ENCODE data around the gene TENT4B.

Gene TENT4B

DNA sequence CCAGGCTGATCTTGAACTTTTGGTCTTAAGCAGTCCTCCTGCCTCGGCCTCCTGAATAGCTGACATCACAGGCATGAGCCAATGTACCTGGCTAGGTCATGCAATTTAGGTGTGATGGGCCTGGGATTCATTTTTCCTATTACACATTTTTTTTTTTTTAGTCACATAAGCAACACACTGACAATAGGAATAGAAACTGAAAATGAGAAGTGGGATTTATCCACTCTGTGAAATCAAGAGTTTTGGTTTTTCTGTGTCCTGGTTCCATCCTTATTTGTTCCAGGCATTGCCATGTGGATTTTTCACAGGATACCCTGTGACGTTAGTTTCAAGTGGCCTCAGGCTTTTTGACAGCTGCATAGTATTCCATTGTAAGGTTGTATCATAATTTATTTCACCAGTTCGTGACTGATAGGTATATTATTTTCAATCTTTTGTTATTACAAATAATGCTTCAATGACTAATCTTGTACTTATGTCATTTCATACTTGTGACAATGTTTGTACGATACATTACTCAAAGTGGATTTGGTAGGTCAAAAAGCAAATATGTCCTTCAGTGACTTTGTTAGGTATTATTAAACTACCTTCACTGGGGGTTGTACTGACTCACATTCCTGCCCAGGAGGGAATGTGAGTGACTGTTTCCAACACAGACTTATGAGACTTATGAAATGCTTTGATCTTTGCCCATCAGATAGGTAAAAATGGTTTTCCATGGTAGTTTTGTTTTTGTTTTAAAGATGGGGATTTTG is 123.9 kb downstream of the TENT4B start:
- no peak for DNase-seq

DNA sequence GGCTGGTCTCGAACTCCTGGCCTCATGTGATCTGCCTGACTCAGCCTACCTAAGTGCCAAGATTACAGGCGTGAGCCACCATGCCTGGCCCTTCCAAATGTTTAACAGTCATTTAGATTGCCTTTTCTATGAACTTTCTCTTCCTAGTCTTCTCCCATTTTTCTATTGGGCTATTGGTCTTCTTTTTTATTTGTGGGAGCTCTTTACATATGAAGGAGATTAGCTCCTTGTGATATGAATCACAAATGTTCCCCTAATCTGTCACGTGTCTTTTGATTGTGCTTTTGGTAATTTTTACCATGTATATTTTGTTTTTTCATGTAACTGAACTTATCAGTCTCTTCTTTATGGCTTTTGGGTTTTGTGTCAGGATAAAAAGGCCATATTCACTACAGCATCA is 125.1 kb downstream of the TENT4B start:
- Histone ChIP-seq H3K36me3 (no peaks in the 10 kb centered on the region), H3K27me3 (no peaks in the 10 kb centered on the region), H3K4me1 (no peaks in the 10 kb centered on the region), H3K9me3 (no peaks in the 10 kb centered on the region), H3K4me3 (ENCODE audit: low read depth, low read length) (no peak overlapping the region)
- TF ChIP-seq, protein P1, sequence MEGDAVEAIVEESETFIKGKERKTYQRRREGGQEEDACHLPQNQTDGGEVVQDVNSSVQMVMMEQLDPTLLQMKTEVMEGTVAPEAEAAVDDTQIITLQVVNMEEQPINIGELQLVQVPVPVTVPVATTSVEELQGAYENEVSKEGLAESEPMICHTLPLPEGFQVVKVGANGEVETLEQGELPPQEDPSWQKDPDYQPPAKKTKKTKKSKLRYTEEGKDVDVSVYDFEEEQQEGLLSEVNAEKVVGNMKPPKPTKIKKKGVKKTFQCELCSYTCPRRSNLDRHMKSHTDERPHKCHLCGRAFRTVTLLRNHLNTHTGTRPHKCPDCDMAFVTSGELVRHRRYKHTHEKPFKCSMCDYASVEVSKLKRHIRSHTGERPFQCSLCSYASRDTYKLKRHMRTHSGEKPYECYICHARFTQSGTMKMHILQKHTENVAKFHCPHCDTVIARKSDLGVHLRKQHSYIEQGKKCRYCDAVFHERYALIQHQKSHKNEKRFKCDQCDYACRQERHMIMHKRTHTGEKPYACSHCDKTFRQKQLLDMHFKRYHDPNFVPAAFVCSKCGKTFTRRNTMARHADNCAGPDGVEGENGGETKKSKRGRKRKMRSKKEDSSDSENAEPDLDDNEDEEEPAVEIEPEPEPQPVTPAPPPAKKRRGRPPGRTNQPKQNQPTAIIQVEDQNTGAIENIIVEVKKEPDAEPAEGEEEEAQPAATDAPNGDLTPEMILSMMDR (IDR thresholded peaks at IDR 0.05; ENCODE audit: low read depth, low read length) = no peak
- no peak for DNase-seq

More for the DNA sequence above, 123.9 kb downstream of the TENT4B start:
- Histone ChIP-seq H3K9me3 (no peaks in the 10 kb centered on the region), H3K36me3 (no peaks in the 10 kb centered on the region), H3K27me3 (no peaks in the 10 kb centered on the region), H3K4me3 (ENCODE audit: low read depth, low read length) (no peak overlapping the region), H3K4me1 (no peaks in the 10 kb centered on the region)
- TF ChIP-seq, protein P1 (IDR thresholded peaks at IDR 0.05; ENCODE audit: low read depth, low read length) = no peak

DNA sequence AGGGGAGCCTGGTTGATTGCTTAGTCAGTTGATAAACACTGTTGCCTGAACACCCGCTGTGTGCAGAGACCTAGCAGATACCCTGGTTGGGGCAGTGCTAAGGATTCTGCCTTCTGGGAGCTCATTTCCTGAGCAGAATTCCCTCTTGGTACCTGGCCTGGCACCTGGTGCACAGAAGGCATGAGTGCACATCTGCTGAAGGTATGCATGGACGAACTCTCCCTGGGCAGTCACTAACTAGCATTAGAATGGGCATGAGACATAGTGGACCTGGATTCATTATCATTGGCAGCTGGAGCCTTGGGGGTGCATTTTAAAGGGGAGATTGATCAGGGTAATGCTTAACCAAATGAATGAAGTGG is 126.4 kb downstream of the TENT4B start:
- H3K4me3 ChIP-seq (ENCODE audit: low read depth, low read length) = no peak overlapping the region
- no peaks in the 10 kb centered on the region for H3K9me3 ChIP-seq
- peaks cover 7% of the 10 kb centered on the region; the same call in 1 of the 2 replicates for H3K4me1 ChIP-seq
- H3K36me3 ChIP-seq = no peaks in the 10 kb centered on the region
- no peak for DNase-seq
- H3K27me3 ChIP-seq = no peaks in the 10 kb centered on the region
- TF ChIP-seq, protein P1 (IDR thresholded peaks at IDR 0.05; ENCODE audit: low read depth, low read length) = no peak

DNA sequence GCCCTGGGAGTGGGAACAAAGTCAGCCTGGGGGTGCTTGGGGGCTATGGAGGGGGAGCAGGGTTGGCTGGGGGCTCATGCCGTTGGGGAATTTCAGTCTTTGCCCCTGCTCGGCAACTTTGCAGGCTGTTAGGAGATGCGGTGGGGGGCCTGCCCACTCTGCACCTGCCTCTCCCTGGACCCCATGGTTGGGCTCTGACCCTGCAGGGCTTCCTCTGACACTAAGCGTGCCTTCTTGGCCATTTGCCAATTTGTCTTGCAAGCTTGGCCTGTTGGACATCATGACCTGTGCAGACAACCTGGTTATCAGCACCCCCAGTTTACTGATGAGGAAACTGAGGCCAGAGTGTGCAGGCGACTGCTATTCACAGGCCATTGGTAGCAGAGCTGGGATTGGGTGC is 127.8 kb downstream of the TENT4B start:
- H3K4me3 ChIP-seq (ENCODE audit: low read depth, low read length) = no peak overlapping the region
- no peaks in the 10 kb centered on the region for H3K9me3 ChIP-seq
- TF ChIP-seq, protein P1 (IDR thresholded peaks at IDR 0.05; ENCODE audit: low read depth, low read length) = no peak

More for the DNA sequence above, 127.8 kb downstream of the TENT4B start:
- Histone ChIP-seq H3K4me1 (peaks cover 10% of the 10 kb centered on the region; the same call in 1 of the 2 replicates), H3K27me3 (no peaks in the 10 kb centered on the region), H3K36me3 (no peaks in the 10 kb centered on the region)
- no peak for DNase-seq
